ENCODE data around the gene SLC49A3. TPM values are rescaled to one million over a fixed set of nuclear protein-coding genes. Genes with fewer than 3 reads are reported as not detected.

SLC49A3 gene
- total and polyA plus RNA-seq, 3 experiments from 2014 or later, result 0.52 to 1.1 (median 0.80) TPM

GRCh38 chr4:725391-726234, 36.7 kb upstream of the SLC49A3 start:
- Mint-ChIP-seq H3K27me3 (no peaks in the 10 kb centered on the region), H3K9me3 (no peaks in the 10 kb centered on the region), H3K27ac (no peak overlapping the region), H3K4me3 (no peak overlapping the region), H3K36me3 (peaks cover 0 to 32% (median 0%) of the 10 kb centered on the region in 3 donors), H3K4me1 (peaks cover 4 to 25% (median 15%) of the 10 kb centered on the region in 3 donors)
- DNase-seq, result no peak
- no peaks in the 10 kb centered on the region for H3K27me3 ChIP-seq (ENCODE audit: insufficient read depth, low read length, poor library complexity, severe bottlenecking)
- H3K4me1 ChIP-seq (ENCODE audit: insufficient read depth, low read length), result no peaks in the 10 kb centered on the region
- CTCF ChIA-PET, result no interaction called here
- H3K27ac ChIP-seq (ENCODE audit: low read depth, low read length), result peak overlapping the region; percentile 16
- no peaks in the 10 kb centered on the region for H3K9me3 ChIP-seq (ENCODE audit: low read length)
- H3K36me3 ChIP-seq (ENCODE audit: insufficient read depth, low read length), result no peaks in the 10 kb centered on the region
- no peak overlapping the region for H3K4me3 ChIP-seq (ENCODE audit: low read length)
- POLR2A ChIA-PET, result interaction anchor here (0.7 kb wide), 1 partner anchor 54 kb away, joined by 3 read pairs; no protein-coding TSS in a partner anchor

GRCh38 chr4:723751-724530, 35.0 kb upstream of the SLC49A3 start:
- peaks cover 0 to 1% (median 0%) of the 10 kb centered on the region in 5 donors for H3K9me3 Mint-ChIP-seq
- no peak overlapping the region for H3K27ac ChIP-seq (ENCODE audit: low read depth, low read length)
- peaks cover 0 to 31% (median 2%) of the 10 kb centered on the region in 3 donors for H3K36me3 Mint-ChIP-seq
- H3K27me3 ChIP-seq (ENCODE audit: insufficient read depth, low read length, poor library complexity, severe bottlenecking), result no peaks in the 10 kb centered on the region
- no peak for DNase-seq
- no peaks in the 10 kb centered on the region for H3K9me3 ChIP-seq (ENCODE audit: low read length)
- H3K4me1 ChIP-seq (ENCODE audit: insufficient read depth, low read length), result no peaks in the 10 kb centered on the region
- no peak overlapping the region for H3K4me3 Mint-ChIP-seq
- ChIA-PET CTCF (interaction anchor here (1.0 kb wide), 1 partner anchor 19 kb away, joined by 3 read pairs; no protein-coding TSS in a partner anchor), POLR2A (no interaction called here)
- no peaks in the 10 kb centered on the region for H3K27me3 Mint-ChIP-seq
- H3K4me1 Mint-ChIP-seq, result peaks cover 0 to 33% (median 16%) of the 10 kb centered on the region in 3 donors
- no peaks in the 10 kb centered on the region for H3K36me3 ChIP-seq (ENCODE audit: insufficient read depth, low read length)
- no peak overlapping the region for H3K4me3 ChIP-seq (ENCODE audit: low read length)
- H3K27ac Mint-ChIP-seq, result peak overlapping the region in 2 of 8 donors; percentile 42 to 78

- no peaks in the 10 kb centered on the region for H3K27me3 ChIP-seq (ENCODE audit: insufficient read depth, low read length, poor library complexity, severe bottlenecking)
- H3K27ac ChIP-seq (ENCODE audit: low read depth, low read length), result no peak overlapping the region
- H3K36me3 Mint-ChIP-seq, result peaks cover 0 to 31% (median 2%) of the 10 kb centered on the region in 3 donors
- H3K4me3 Mint-ChIP-seq, result no peak overlapping the region
- H3K4me1 ChIP-seq (ENCODE audit: insufficient read depth, low read length), result no peaks in the 10 kb centered on the region
- H3K27ac Mint-ChIP-seq, result no peak overlapping the region
- no peaks in the 10 kb centered on the region for H3K27me3 Mint-ChIP-seq
- no peaks in the 10 kb centered on the region for H3K36me3 ChIP-seq (ENCODE audit: insufficient read depth, low read length)
- peaks cover 0 to 34% (median 15%) of the 10 kb centered on the region in 3 donors for H3K4me1 Mint-ChIP-seq
- peaks cover 0 to 1% (median 0%) of the 10 kb centered on the region in 5 donors for H3K9me3 Mint-ChIP-seq
- no peaks in the 10 kb centered on the region for H3K9me3 ChIP-seq (ENCODE audit: low read length)
- no peak overlapping the region for H3K4me3 ChIP-seq (ENCODE audit: low read length)
- ChIA-PET CTCF (no interaction called here), POLR2A (no interaction called here)
- DNase-seq, result no peak
Measured at GRCh38 chr4:722851-723360, 34.0 kb upstream of the SLC49A3 start.

- no peak for DNase-seq
- H3K4me3 Mint-ChIP-seq, result no peak overlapping the region
- CTCF ChIA-PET, result no interaction called here
- peaks cover 0 to 37% (median 18%) of the 10 kb centered on the region in 3 donors for H3K4me1 Mint-ChIP-seq
- no peak overlapping the region for H3K27ac ChIP-seq (ENCODE audit: low read depth, low read length)
- H3K4me3 ChIP-seq (ENCODE audit: low read length), result no peak overlapping the region
- no peaks in the 10 kb centered on the region for H3K9me3 ChIP-seq (ENCODE audit: low read length)
- no peaks in the 10 kb centered on the region for H3K36me3 ChIP-seq (ENCODE audit: insufficient read depth, low read length)
- POLR2A ChIA-PET, result no interaction called here
- peaks cover 0 to 26% (median 2%) of the 10 kb centered on the region in 3 donors for H3K36me3 Mint-ChIP-seq
- H3K27me3 ChIP-seq (ENCODE audit: insufficient read depth, low read length, poor library complexity, severe bottlenecking), result no peaks in the 10 kb centered on the region
- H3K27me3 Mint-ChIP-seq, result no peaks in the 10 kb centered on the region
- no peaks in the 10 kb centered on the region for H3K4me1 ChIP-seq (ENCODE audit: insufficient read depth, low read length)
- peaks cover 0 to 1% (median 0%) of the 10 kb centered on the region in 5 donors for H3K9me3 Mint-ChIP-seq
- H3K27ac Mint-ChIP-seq, result no peak overlapping the region
Measured at GRCh38 chr4:722169-722725, 33.3 kb upstream of the SLC49A3 start.

GRCh38 chr4:721261-722168, 32.6 kb upstream of the SLC49A3 start:
- H3K9me3 ChIP-seq (ENCODE audit: low read length), result no peaks in the 10 kb centered on the region
- H3K36me3 ChIP-seq (ENCODE audit: insufficient read depth, low read length), result no peaks in the 10 kb centered on the region
- Mint-ChIP-seq H3K9me3 (peaks cover 0 to 1% (median 0%) of the 10 kb centered on the region in 5 donors), H3K4me3 (no peak overlapping the region), H3K27me3 (no peaks in the 10 kb centered on the region), H3K4me1 (peaks cover 4 to 33% (median 18%) of the 10 kb centered on the region in 3 donors), H3K36me3 (peaks cover 0 to 27% (median 2%) of the 10 kb centered on the region in 3 donors), H3K27ac (peak overlapping the region in 1 of 8 donors; percentile 61)
- ChIA-PET POLR2A (no interaction called here), CTCF (no interaction called here)
- H3K27ac ChIP-seq (ENCODE audit: low read depth, low read length), result no peak overlapping the region
- H3K27me3 ChIP-seq (ENCODE audit: insufficient read depth, low read length, poor library complexity, severe bottlenecking), result no peaks in the 10 kb centered on the region
- no peak for DNase-seq
- no peaks in the 10 kb centered on the region for H3K4me1 ChIP-seq (ENCODE audit: insufficient read depth, low read length)
- H3K4me3 ChIP-seq (ENCODE audit: low read length), result no peak overlapping the region

- Mint-ChIP-seq H3K27me3 (no peaks in the 10 kb centered on the region), H3K36me3 (peaks cover 0 to 27% (median 2%) of the 10 kb centered on the region in 3 donors), H3K4me1 (peaks cover 6 to 34% (median 16%) of the 10 kb centered on the region in 3 donors), H3K9me3 (peaks cover 0 to 1% (median 0%) of the 10 kb centered on the region in 5 donors), H3K4me3 (no peak overlapping the region), H3K27ac (peak overlapping the region in 1 of 8 donors; percentile 36)
- H3K4me3 ChIP-seq (ENCODE audit: low read length), result no peak overlapping the region
- no peak for DNase-seq
- ChIA-PET CTCF (interaction anchor here (0.6 to 1.2 kb wide), 2 partner anchors 22 to 29 kb away, joined by 3 read pairs; no protein-coding TSS in a partner anchor), POLR2A (no interaction called here)
- no peaks in the 10 kb centered on the region for H3K36me3 ChIP-seq (ENCODE audit: insufficient read depth, low read length)
- no peaks in the 10 kb centered on the region for H3K4me1 ChIP-seq (ENCODE audit: insufficient read depth, low read length)
- H3K9me3 ChIP-seq (ENCODE audit: low read length), result no peaks in the 10 kb centered on the region
- no peak overlapping the region for H3K27ac ChIP-seq (ENCODE audit: low read depth, low read length)
- no peaks in the 10 kb centered on the region for H3K27me3 ChIP-seq (ENCODE audit: insufficient read depth, low read length, poor library complexity, severe bottlenecking)
Measured at GRCh38 chr4:720111-720860, 31.3 kb upstream of the SLC49A3 start.

GRCh38 chr4:718460-718859, 29.5 kb upstream of the SLC49A3 start:
- Mint-ChIP-seq H3K4me3 (no peak overlapping the region), H3K27ac (no peak overlapping the region), H3K36me3 (peaks cover 0 to 28% (median 2%) of the 10 kb centered on the region in 3 donors), H3K27me3 (no peaks in the 10 kb centered on the region), H3K4me1 (peaks cover 9 to 33% (median 14%) of the 10 kb centered on the region in 3 donors), H3K9me3 (peaks cover 0 to 1% (median 0%) of the 10 kb centered on the region in 5 donors)
- ChIA-PET POLR2A (no interaction called here), CTCF (no interaction called here)
- H3K9me3 ChIP-seq (ENCODE audit: low read length), result no peaks in the 10 kb centered on the region
- H3K4me1 ChIP-seq (ENCODE audit: insufficient read depth, low read length), result no peaks in the 10 kb centered on the region
- no peak overlapping the region for H3K4me3 ChIP-seq (ENCODE audit: low read length)
- no peak for DNase-seq
- no peaks in the 10 kb centered on the region for H3K36me3 ChIP-seq (ENCODE audit: insufficient read depth, low read length)
- H3K27me3 ChIP-seq (ENCODE audit: insufficient read depth, low read length, poor library complexity, severe bottlenecking), result no peaks in the 10 kb centered on the region
- H3K27ac ChIP-seq (ENCODE audit: low read depth, low read length), result no peak overlapping the region
